ENCODE measurements around the gene RXFP2.

The RXFP2 gene

DNA sequence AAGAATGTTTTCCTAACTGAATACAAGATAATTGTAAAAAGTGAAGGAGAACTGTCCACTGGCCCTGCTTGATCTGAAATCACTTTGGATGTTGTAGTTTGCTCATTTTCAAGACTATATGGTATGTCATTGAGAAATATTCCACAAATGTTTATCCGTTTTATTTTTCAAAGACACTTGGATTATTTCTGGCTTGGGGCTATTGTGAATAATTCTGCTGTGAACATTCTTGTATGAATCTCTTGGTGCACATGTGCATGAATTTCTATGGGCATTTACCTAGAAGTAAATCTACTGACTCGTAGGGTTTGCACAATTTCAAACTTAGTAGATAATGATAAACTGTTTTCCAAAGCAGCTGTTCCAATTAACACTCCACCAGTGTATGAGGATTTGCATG, 8.6 kb downstream of the RXFP2 start:
- no peak overlapping the region for H3K4me3 ChIP-seq (ENCODE audit: low read depth, low read length)
- TF ChIP-seq, protein P1, sequence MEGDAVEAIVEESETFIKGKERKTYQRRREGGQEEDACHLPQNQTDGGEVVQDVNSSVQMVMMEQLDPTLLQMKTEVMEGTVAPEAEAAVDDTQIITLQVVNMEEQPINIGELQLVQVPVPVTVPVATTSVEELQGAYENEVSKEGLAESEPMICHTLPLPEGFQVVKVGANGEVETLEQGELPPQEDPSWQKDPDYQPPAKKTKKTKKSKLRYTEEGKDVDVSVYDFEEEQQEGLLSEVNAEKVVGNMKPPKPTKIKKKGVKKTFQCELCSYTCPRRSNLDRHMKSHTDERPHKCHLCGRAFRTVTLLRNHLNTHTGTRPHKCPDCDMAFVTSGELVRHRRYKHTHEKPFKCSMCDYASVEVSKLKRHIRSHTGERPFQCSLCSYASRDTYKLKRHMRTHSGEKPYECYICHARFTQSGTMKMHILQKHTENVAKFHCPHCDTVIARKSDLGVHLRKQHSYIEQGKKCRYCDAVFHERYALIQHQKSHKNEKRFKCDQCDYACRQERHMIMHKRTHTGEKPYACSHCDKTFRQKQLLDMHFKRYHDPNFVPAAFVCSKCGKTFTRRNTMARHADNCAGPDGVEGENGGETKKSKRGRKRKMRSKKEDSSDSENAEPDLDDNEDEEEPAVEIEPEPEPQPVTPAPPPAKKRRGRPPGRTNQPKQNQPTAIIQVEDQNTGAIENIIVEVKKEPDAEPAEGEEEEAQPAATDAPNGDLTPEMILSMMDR (IDR thresholded peaks at IDR 0.05; ENCODE audit: low read depth, low read length): no peak

DNA sequence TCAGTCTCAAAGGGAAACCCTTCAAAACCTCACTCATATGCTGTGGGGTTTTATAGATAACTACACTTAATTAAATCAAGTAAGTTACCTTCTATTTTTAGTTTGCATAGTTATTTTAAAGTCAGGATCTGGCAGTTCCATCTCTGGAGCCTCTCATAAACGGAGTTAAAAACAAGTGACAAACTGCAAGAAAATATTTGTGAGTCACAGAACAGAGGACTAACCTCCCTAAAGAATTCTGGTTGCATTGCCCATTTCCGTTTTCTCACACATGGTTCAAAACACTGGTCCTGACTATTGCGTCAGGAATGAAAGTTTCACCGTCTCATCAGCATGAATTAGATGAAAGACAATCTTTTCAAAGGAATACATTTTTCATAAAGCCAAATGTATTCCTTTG, 10.6 kb downstream of the RXFP2 start:
- TF ChIP-seq, protein P1 (IDR thresholded peaks at IDR 0.05; ENCODE audit: low read depth, low read length): no peak
- no peak overlapping the region for H3K4me3 ChIP-seq (ENCODE audit: low read depth, low read length)

DNA sequence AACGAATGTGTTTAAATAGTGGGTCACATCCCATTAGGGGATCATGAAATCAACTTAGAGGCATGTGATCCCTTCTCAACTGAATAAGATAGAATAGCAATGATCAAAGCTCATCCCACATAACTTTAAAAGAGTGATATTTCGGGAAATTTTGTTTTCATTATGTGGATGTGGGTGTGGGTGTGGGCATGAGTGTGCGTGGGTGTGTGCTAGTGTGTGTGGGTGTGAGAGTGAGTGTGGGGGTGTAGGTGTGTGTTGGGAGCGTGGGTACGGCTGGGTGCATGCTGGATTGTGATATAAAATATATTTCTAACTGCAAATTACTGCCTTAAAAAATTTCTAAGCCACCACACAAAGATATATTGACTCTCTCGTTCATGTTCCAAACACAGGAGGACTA, 15.9 kb downstream of the RXFP2 start:
- no peak overlapping the region for H3K4me3 ChIP-seq (ENCODE audit: low read depth, low read length)
- TF ChIP-seq, protein P1 (IDR thresholded peaks at IDR 0.05; ENCODE audit: low read depth, low read length): no peak

DNA sequence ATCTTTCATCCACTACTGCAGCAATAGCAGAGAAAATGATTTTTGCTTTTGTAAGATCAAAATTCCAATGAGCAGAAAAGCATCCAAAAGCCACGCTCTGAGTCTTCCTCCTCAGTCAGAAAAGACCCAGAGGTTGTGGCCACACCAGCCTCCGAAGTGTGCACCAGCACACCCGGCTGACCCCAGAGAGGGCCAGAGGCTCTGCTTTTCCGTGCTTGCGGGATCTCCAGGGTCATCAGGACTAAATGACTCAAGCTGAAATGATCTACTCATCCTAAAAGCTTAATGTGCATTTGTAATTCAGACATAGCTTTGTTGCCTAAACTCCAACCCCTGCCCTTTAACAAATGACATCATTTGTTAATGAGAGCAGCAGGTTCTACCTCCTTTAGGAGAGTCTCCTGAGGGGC, 16.5 kb downstream of the RXFP2 start:
- TF ChIP-seq, protein P1 (IDR thresholded peaks at IDR 0.05; ENCODE audit: low read depth, low read length): no peak
- H3K4me3 ChIP-seq (ENCODE audit: low read depth, low read length): no peak overlapping the region

DNA sequence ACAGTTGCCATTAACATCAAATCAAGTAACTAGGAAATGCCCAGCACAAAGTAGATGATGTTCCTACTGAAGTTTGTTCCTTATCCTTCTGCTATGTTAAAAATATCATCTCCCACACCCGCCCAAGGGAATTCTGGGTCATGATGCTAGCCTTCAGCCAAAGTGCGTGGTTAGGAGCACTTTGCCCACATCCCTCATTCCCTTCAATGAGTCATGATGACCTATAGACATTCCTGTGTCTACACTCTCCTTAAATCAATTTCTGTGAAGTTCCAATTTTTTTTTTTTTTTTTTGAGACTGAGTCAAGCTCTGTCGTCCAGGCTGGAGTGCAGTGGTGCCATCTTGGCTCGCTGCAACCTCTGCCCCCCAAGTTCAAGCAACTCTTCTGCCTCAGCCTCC, 17.0 kb downstream of the RXFP2 start:
- H3K4me3 ChIP-seq (ENCODE audit: low read depth, low read length): no peak overlapping the region
- TF ChIP-seq, protein P1 (IDR thresholded peaks at IDR 0.05; ENCODE audit: low read depth, low read length): no peak

DNA sequence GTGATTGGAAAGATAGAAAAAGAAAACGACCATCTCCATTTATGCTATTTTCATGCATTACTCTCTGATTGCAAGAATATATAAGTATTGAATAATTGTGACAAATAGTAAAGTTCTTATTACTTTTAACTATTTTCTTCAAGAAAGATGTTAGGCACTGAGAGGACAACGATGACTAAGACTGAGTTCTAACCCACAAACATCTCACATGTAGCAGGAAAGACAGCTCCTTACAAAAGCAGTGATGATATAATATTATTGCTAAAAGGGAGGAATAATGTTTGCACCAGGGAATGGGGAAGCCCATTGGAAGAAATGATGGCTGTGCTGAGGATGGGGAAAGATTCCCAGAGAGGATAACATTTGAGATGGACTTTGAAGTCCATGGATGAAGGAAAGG, 22.6 kb downstream of the RXFP2 start:
- TF ChIP-seq, protein P1 (IDR thresholded peaks at IDR 0.05; ENCODE audit: low read depth, low read length): no peak
- H3K4me3 ChIP-seq (ENCODE audit: low read depth, low read length): no peak overlapping the region

DNA sequence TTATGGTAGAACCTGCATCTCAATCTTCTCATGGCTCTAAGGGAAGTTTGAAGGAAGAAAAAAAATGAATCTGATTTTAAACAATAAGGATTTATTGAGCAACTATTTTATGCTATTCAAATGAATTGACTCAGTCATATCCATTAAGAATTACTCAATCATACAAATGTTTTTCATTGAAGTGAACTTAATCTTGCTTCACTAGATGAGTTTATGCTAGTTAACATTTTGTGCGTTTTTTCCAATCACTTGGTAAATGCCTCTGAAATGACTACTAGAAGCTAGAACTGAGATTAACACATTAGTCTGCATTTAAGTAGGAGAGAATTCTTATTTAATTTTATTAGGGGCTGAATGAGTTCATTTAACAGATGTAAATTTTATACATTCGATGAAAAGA, 25.2 kb downstream of the RXFP2 start:
- H3K4me3 ChIP-seq (ENCODE audit: low read depth, low read length): no peak overlapping the region
- TF ChIP-seq, protein P1 (IDR thresholded peaks at IDR 0.05; ENCODE audit: low read depth, low read length): no peak

Data from WI38 (cell line).